GM12878 (cell line): ENCODE measurements around the gene MACROD2. TPM values are rescaled to one million over a fixed set of nuclear protein-coding genes. Genes with fewer than 3 reads are reported as not detected.

Experiments used
- ATAC-seq: fragments of 200-7000 bp; cut with Tn5 transposase; 3 replicates; pipeline ENCODE4 v1.9.1; 2020; ENCODE audit warnings: mild to moderate bottlenecking, moderate library complexity
- BruUV-seq: library from RNA; stranded (reverse); fragments of 400-500 nt; replicated peaks from 2 replicates; lab custom pipeline; 2021; lab: Mats Ljungman, UMichigan
- CTCF ChIA-PET: fragments of 300-600 bp; sonication (Branson Sonifier 250); formaldehyde crosslinking; extraction: SDS; loops from one replicate; lab custom pipeline; 2021; ENCODE audit warnings: inconsistent platforms; lab: Yijun Ruan, JAX
- POLR2A ChIA-PET: fragments of 350-600 bp; formaldehyde crosslinking; extraction: SDS; loops from one replicate; lab custom pipeline; 2021; ENCODE audit warnings: inconsistent platforms; lab: Charles Lee
- RAD21 ChIA-PET: fragments of 300-600 bp; sonication (Branson Sonifier 250); formaldehyde crosslinking; loops from one replicate; lab custom pipeline; 2023; ENCODE audit warnings: antibody characterized with exemption; ENCODE audit not compliant: unreplicated experiment; lab: Charles Lee
- SMC1A ChIA-PET: fragments of 300-600 bp; sonication (Branson Sonifier 250); formaldehyde crosslinking; loops from one replicate; lab custom pipeline; 2023; ENCODE audit not compliant: unreplicated experiment, uncharacterized antibody; lab: Charles Lee
- DNase-seq: peaks from one replicate; pipeline ENCODE4 v3.0.0-alpha.2; 2011; ENCODE audit warnings: low read depth, low spot score
- FAIRE-seq: peaks from 3 replicates; lab custom pipeline; 2011; peaks lifted over from hg19 to GRCh38; lab: Jason Lieb, UNC
- H2AFZ ChIP-seq: 2 replicates; pipeline ENCODE4 v1.6.0; 2011; ENCODE audit warnings: low read depth, low read length, control low read depth; ENCODE audit not compliant: control insufficient read depth
- H3K27ac ChIP-seq: 2 replicates; pipeline ENCODE4 v1.5.1; 2011; ENCODE audit warnings: control low read depth; ENCODE audit not compliant: control insufficient read depth, insufficient read depth
- H3K27me3 ChIP-seq, 2 experiments: replicated peaks in 1 of 2; 2 replicates each; pipeline versions ENCODE4 v1.6.0 to v1.6.1; 2011; ENCODE audit warnings: low read length in 1 of 2; ENCODE audit not compliant: control insufficient read depth in 2 of 2, insufficient read depth in 2 of 2
- H3K36me3 ChIP-seq, 2 experiments: 2 replicates each; pipeline ENCODE4 v1.5.1; 2011; ENCODE audit warnings: low read length in 1 of 2; ENCODE audit not compliant: control insufficient read depth in 2 of 2, insufficient read depth in 2 of 2
- H3K4me1 ChIP-seq: 2 replicates; pipeline ENCODE4 v1.6.1; 2011; ENCODE audit warnings: mild to moderate bottlenecking, low read length, moderate library complexity, mixed read lengths; ENCODE audit not compliant: control insufficient read depth, insufficient read depth
- H3K4me2 ChIP-seq: 2 replicates; pipeline ENCODE4 v1.6.0; 2011; ENCODE audit warnings: control low read depth; ENCODE audit not compliant: control insufficient read depth, insufficient read depth
- H3K4me3 ChIP-seq: fragments of 200-600 bp; sonication (generic); 2 replicates; pipeline ENCODE4 v1.5.1; 2016
- H3K79me2 ChIP-seq: 2 replicates; pipeline ENCODE4 v1.6.0; 2011; ENCODE audit warnings: low read length; ENCODE audit not compliant: control insufficient read depth, insufficient read depth
- H3K9ac ChIP-seq: 2 replicates; pipeline ENCODE4 v1.8.0; 2011; ENCODE audit warnings: low read length, control low read depth, mixed read lengths; ENCODE audit not compliant: control insufficient read depth, insufficient read depth
- H3K9me3 ChIP-seq: replicated peaks from 3 replicates; pipeline ENCODE4 v1.5.1; 2011; ENCODE audit warnings: mild to moderate bottlenecking, low read length; ENCODE audit not compliant: control insufficient read depth, insufficient read depth
- H4K20me1 ChIP-seq: 2 replicates; pipeline ENCODE4 v1.6.0; 2011; ENCODE audit not compliant: control insufficient read depth, insufficient read depth
- JUNB ChIP-seq: IDR thresholded peaks from 2 replicates; pipeline ENCODE4 v1.6.1; 2016; ENCODE audit warnings: antibody characterized with exemption, mild to moderate bottlenecking
- MXI1 ChIP-seq: fragments of 150-350 bp; IDR thresholded peaks from 2 replicates; pipeline ENCODE4 v1.6.1; 2011; ENCODE audit warnings: low read depth, mild to moderate bottlenecking, inconsistent platforms, low read length, improper control_type of control experiment
- SMAD5 ChIP-seq: IDR thresholded peaks from 2 replicates; pipeline ENCODE4 v1.6.1; 2016; ENCODE audit warnings: antibody characterized with exemption, low read depth
- WGBS: methylation state at CpG from one replicate; pipeline ENCODE4 v1.1.6; 2016; ENCODE audit warnings: low lambda C conversion rate; ENCODE audit not compliant: insufficient replicate concordance, insufficient coverage; ENCODE audit errors: missing lambda C conversion rate; 5-methylcytosine and 5-hydroxymethylcytosine counted together
- in situ Hi-C: fragments of 300-500 bp; cut with MboI; formaldehyde crosslinking; loops from 9 replicates; pipeline ENCODE4 v1.14.3; 2018; ENCODE audit warnings: mixed read lengths
- intact Hi-C: fragments of 100-400 bp; cut with micrococcal nuclease; formaldehyde crosslinking; loops from one replicate; pipeline ENCODE4 v1.14.2; 2022; ENCODE audit not compliant: unreplicated experiment
- polyA plus RNA-seq, 11 experiments: library from polyadenylated mRNA; depleted of rRNA in 4 of 11; unstranded in 6 of 11; stranded (reverse) in 5 of 11; fragments of >200 nt; fragmentation: Nextera tagmentation in 4 of 11; fragmentation: Illumina TruSeq in 1 of 11; extraction: Ambion mirVana in 4 of 11; extraction: Trizol in 1 of 11; gene quantifications; 1 replicate in 1 of 11; 2 replicates in 10 of 11; pipeline versions ENCODE4 v1.2.1 to v1.2.3, GENCODE V29; 2011 to 2016; ENCODE audit warnings: inconsistent platforms in 2 of 11, missing spikeins in 2 of 11, low read depth in 1 of 11
- total RNA-seq, 4 experiments: library from RNA; depleted of rRNA in 3 of 4; stranded (reverse); fragments of >200 nt in 3 of 4; fragmentation: Illumina TruSeq in 1 of 4; extraction: Trizol in 1 of 4; gene quantifications; 2 replicates each; pipeline versions ENCODE4 v1.2.1 to v1.2.3, GENCODE V29; 2013 to 2021
- TF ChIP-seq, protein P1 (sequence below): fragments of 450-650 bp; IDR thresholded peaks from 2 replicates; pipeline ENCODE4 v1.6.1; 2017; ENCODE audit warnings: low read depth, mild to moderate bottlenecking, moderate library complexity
- TF ChIP-seq, protein P2 (sequence below): fragments of 450-650 bp; IDR thresholded peaks from 2 replicates; pipeline ENCODE4 v1.6.1; 2016; ENCODE audit warnings: mild to moderate bottlenecking

MACROD2 gene
- total and polyA plus RNA-seq, 10 of the 15 experiments (the other 5 are each of a cell fraction or from before 2014, with no cell fraction given) = 1.1 to 21.5 (median 2.2) TPM

DNA sequence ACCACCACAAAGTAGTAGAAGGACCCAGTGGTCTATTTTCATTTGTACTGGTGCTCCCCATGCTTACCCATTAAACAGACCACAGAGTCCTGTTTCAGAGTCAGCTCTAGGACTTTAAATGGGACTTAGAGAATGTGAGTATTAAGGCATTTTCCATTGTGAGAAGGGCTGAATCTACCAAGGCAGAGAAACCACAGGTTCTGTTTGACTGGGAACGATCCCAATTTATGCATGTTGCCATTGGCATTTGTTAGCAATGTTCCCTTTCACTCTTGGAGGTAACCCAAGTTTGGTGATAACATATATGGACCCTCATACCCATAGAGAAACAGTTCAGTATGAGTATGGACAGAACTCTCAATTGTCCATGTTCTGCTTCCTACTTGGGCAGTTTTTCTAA lies 1905.1 kb downstream of the MACROD2 start:
- 0% methylated on average over 1 of the region's 1 CpG for WGBS
- in situ Hi-C loops = no loop called here
- Histone ChIP-seq H3K27me3 (no peaks in the 10 kb centered on the region), H3K9me3 (no peaks in the 10 kb centered on the region), H4K20me1 (no peaks in the 10 kb centered on the region), H3K4me2 (no peak overlapping the region), H3K36me3 (no peaks in the 10 kb centered on the region; a peak in 1 of 4 replicates), H3K27ac (no peak overlapping the region), H3K9ac (no peak overlapping the region), H3K4me3 (no peak overlapping the region), H3K79me2 (no peaks in the 10 kb centered on the region), H2AFZ (no peak overlapping the region), H3K4me1 (no peaks in the 10 kb centered on the region)
- no peak for FAIRE-seq
- no peak for DNase-seq
- intact Hi-C loops = no loop called here
- SMC1A ChIA-PET = interaction anchor here (0.7 to 1.6 kb wide), 3 partner anchors 37 to 191 kb away, joined by 3 to 4 read pairs (median 3); no protein-coding TSS in a partner anchor
- BruUV-seq = no TSS peak
- RAD21 ChIA-PET = no interaction called here
- CTCF ChIA-PET = interaction anchor here (0.7 to 3.4 kb wide), 3 partner anchors 14 to 192 kb away, joined by 3 to 24 read pairs (median 6); no protein-coding TSS in a partner anchor
- TF ChIP-seq MXI1 (no peak), SMAD5 (no peak), JUNB (no peak)
- TF ChIP-seq, protein P1, sequence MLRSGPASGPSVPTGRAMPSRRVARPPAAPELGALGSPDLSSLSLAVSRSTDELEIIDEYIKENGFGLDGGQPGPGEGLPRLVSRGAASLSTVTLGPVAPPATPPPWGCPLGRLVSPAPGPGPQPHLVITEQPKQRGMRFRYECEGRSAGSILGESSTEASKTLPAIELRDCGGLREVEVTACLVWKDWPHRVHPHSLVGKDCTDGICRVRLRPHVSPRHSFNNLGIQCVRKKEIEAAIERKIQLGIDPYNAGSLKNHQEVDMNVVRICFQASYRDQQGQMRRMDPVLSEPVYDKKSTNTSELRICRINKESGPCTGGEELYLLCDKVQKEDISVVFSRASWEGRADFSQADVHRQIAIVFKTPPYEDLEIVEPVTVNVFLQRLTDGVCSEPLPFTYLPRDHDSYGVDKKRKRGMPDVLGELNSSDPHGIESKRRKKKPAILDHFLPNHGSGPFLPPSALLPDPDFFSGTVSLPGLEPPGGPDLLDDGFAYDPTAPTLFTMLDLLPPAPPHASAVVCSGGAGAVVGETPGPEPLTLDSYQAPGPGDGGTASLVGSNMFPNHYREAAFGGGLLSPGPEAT = no peak
- TF ChIP-seq, protein P2, sequence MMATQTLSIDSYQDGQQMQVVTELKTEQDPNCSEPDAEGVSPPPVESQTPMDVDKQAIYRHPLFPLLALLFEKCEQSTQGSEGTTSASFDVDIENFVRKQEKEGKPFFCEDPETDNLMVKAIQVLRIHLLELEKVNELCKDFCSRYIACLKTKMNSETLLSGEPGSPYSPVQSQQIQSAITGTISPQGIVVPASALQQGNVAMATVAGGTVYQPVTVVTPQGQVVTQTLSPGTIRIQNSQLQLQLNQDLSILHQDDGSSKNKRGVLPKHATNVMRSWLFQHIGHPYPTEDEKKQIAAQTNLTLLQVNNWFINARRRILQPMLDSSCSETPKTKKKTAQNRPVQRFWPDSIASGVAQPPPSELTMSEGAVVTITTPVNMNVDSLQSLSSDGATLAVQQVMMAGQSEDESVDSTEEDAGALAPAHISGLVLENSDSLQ = no peak
- no peak for ATAC-seq
- POLR2A ChIA-PET = no interaction called here
